AG04450 (cell line): ENCODE measurements around the gene SH3RF3. TPM values are rescaled to one million over a fixed set of nuclear protein-coding genes. Genes with fewer than 3 reads are reported as not detected.

ENCODE experiments used
- CTCF ChIA-PET: fragments of 300-600, 350-600 bp; formaldehyde crosslinking; extraction: SDS; loops from one replicate; lab custom pipeline; 2022; ENCODE audit warnings: antibody characterized with exemption, inconsistent platforms; lab: Charles Lee
- POLR2A ChIA-PET: fragments of 350-600 bp; formaldehyde crosslinking; extraction: SDS; loops from one replicate; lab custom pipeline; 2021; ENCODE audit warnings: antibody characterized with exemption, inconsistent platforms; lab: Yijun Ruan, JAX
- DNase-seq: peaks from one replicate; pipeline ENCODE4 v3.0.0-alpha.2; 2011; ENCODE audit warnings: low read depth, low spot score
- H3K27ac ChIP-seq: one replicate; pipeline ENCODE4 v1.5.1; 2012; ENCODE audit warnings: low read depth, low read length, control low read depth
- H3K27me3 ChIP-seq: one replicate; pipeline ENCODE4 v1.6.0; 2012; ENCODE audit warnings: low read length; ENCODE audit not compliant: control insufficient read depth, insufficient read depth
- H3K4me3 ChIP-seq: 2 replicates; pipeline ENCODE4 v1.5.1; 2011; ENCODE audit warnings: mild to moderate bottlenecking, low read depth, low read length, control low read depth
- H3K9me3 ChIP-seq: 2 replicates; pipeline ENCODE4 v1.5.1; 2012; ENCODE audit warnings: low read length; ENCODE audit not compliant: control insufficient read depth, insufficient read depth
- polyA plus RNA-seq: library from polyadenylated mRNA; depleted of rRNA; stranded (reverse); fragments of >200 nt; gene quantifications from 2 replicates; pipeline ENCODE4 v1.2.3, GENCODE V29; 2011
- TF ChIP-seq, protein P1 (sequence below): IDR thresholded peaks from 2 replicates; pipeline ENCODE4 v1.5.1; 2011; ENCODE audit warnings: low read depth, low read length, control low read depth, inconsistent platforms

Gene SH3RF3
- polyA plus RNA-seq, 1 experiment = 5.7 TPM

DNA sequence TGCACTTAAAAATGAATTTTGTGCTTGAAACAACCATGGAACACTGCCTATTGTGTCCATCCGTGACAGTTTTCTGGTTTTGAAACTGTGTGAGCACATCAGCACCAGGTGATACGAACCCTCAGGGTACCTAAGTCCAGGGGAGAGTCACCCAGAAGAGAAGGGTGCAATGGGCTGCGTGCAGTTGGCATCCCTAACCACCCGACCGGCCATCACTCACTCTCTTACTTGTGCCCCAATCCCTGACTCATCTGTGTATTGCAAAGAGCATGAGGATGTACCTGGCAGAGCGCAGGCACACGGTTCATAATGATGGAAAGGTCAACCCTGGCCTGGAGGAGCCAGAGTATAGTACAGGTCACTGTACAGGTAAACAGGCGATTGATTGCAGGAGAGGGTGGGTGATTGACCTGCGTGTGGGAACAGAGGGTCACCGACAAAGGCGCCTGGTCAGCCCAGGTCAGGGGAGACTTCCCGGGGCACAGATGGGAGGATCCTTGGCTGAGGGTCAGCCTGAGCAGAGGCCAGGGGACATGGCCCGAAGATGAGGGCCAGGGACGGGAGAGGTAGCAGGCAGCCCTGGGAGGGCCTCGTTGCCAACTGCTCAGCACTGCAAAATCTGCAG, 324.5 kb downstream of the SH3RF3 start:
- no peaks in the 10 kb centered on the region for H3K27me3 ChIP-seq
- DNase-seq = no peak

DNA sequence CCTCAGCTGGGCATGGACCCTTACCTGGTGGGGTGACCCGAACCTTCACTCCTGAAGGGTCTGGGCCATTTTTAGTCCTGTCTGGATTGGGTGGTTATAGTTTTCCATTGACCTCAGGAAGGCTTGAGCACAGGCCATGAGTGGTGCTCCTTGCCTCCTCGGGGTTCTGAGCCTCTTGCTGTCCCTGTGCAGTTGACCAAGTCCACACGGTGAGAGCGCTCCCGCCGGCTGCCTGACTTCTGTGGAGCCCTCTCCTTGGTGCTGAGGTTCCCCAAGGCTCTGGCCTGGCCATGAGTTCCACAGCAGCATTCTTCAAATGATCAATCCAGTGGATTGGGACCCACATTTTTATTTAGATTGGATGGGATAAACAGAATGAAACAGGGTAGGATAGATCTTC, 325.3 kb downstream of the SH3RF3 start:
- TF ChIP-seq, protein P1, sequence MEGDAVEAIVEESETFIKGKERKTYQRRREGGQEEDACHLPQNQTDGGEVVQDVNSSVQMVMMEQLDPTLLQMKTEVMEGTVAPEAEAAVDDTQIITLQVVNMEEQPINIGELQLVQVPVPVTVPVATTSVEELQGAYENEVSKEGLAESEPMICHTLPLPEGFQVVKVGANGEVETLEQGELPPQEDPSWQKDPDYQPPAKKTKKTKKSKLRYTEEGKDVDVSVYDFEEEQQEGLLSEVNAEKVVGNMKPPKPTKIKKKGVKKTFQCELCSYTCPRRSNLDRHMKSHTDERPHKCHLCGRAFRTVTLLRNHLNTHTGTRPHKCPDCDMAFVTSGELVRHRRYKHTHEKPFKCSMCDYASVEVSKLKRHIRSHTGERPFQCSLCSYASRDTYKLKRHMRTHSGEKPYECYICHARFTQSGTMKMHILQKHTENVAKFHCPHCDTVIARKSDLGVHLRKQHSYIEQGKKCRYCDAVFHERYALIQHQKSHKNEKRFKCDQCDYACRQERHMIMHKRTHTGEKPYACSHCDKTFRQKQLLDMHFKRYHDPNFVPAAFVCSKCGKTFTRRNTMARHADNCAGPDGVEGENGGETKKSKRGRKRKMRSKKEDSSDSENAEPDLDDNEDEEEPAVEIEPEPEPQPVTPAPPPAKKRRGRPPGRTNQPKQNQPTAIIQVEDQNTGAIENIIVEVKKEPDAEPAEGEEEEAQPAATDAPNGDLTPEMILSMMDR = no peak
- ChIA-PET POLR2A (no interaction called here), CTCF (no interaction called here)
- Histone ChIP-seq H3K9me3 (no peaks in the 10 kb centered on the region; the same call in 1 of the 2 replicates), H3K27ac (no peak overlapping the region), H3K27me3 (no peaks in the 10 kb centered on the region), H3K4me3 (no peak overlapping the region)
- no peak for DNase-seq

More for the DNA sequence above, 324.5 kb downstream of the SH3RF3 start:
- ChIA-PET POLR2A (no interaction called here), CTCF (no interaction called here)
- no peak overlapping the region for H3K4me3 ChIP-seq
- TF ChIP-seq, protein P1 = no peak
- no peak overlapping the region for H3K27ac ChIP-seq
- no peaks in the 10 kb centered on the region; the same call in 1 of the 2 replicates for H3K9me3 ChIP-seq

DNA sequence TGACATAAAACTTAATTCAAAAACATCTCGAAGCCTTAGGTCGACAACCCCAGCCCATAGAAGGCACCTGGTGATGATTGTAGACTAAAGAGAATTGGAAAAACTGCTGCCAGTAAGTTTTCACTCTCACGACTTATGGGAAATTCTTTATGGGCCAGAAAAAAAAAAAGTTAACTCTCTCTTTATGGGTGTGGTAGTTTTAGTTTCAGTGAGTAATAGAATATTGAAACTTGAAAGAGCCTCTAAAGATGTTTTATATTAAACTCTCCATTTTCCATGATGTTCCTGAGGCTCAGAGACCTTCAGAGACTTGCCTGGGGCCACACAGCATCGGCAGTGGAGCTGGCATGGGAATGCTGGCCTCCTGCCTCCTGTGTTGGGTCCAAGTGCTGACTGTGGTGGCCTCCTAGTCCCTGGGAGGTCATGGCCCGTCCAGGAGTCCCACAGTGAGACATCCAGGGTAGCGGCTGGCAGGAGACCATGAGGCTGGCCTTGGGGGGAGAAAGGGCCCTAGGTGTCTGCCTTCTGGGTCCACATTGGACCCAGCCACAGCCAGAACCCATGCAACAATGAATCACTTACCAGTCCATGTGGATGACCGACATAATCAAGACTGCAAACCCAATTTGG, 325.9 kb downstream of the SH3RF3 start:
- Histone ChIP-seq H3K27ac (no peak overlapping the region), H3K9me3 (no peaks in the 10 kb centered on the region; the same call in 1 of the 2 replicates), H3K4me3 (no peak overlapping the region), H3K27me3 (no peaks in the 10 kb centered on the region)
- CTCF ChIA-PET = no interaction called here
- TF ChIP-seq, protein P1 = no peak
- no peak for DNase-seq
- POLR2A ChIA-PET = no interaction called here

DNA sequence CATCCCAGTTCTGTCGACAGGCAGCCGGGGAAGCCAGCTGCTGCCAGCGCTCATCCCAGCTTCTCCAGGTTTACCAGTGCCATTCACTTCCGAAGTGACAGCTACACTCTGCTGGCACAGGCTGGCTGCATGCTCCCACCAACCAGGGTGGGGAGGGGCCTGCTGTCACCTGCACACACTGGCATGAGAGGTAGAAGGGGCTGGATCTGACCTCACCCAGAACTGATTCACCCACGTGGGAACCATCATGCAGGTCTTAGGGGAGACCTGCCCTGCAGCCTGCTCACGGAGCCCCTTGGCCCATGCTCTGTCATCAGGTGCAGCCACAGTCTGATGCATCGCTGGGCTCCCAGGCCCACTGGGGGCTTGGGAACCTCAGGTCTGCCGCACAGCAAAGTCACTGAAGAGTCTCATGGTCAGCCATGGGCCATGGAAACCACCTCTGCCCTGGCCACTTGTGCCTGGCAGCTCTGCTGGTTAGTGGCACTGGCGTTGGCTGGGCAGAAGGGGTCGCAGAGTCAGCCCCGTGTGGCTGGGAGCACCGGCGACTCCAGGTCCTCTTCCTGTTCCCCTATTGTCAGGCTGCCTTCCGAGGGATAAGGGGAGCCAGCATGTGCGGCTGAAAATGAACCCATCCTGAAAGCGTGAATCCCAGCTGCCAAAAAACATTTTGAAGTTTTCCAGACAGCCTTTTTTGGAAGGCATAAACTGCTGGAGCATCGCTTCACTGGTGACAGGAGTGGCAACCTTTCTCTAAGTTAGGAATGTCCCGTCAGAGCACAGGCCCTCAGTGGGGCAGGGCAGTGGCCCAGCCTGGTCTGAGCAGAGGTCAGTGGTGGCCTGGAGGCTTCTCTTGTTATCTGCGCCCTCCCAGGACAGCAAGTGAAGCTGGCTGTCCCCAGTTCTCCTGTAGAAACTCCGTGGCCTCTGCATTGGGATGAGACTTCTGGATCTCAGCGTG, 327.0 kb downstream of the SH3RF3 start:
- H3K4me3 ChIP-seq = no peak overlapping the region
- TF ChIP-seq, protein P1 = no peak
- H3K27me3 ChIP-seq = no peaks in the 10 kb centered on the region
- CTCF ChIA-PET = no interaction called here
- H3K9me3 ChIP-seq = no peaks in the 10 kb centered on the region; the same call in 1 of the 2 replicates
- no peak for DNase-seq
- POLR2A ChIA-PET = no interaction called here
- no peak overlapping the region for H3K27ac ChIP-seq
